Measurements from ENCODE around the gene FNBP1. TPM values are rescaled to one million over a fixed set of nuclear protein-coding genes. Genes with fewer than 3 reads are reported as not detected.

FNBP1 gene
- total RNA-seq, 6 experiments from 2014 or later: 34.7 to 40.6 (median 35.5) TPM

DNA sequence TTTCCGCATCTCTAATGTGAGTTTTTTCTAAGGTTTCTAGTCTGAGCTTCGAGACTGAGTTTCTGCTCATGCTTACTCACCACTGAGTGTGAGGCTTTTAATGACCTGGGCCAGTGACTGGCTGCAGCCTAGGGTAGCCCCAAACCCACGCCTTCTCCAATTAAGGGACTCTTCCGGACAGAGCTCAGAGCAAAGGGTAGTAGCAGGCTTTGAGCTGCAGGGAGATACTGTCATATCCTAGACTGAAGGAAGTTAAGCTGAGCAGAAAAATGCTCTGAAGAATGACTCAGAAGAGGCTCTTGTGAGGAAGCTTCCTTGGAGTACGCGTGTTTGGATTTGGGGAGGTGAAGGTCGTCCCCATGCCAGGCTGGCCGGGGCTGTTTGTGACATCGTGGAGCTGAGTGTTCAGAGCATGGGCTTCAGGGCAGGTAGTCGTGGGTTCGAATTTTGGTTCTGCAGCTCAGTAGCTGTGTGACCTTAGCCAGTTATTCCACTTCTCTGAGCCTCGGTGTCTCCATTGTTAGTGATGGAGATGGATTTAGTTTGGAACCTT is 204.2 kb downstream of the FNBP1 start:
- TF ChIP-seq, protein P1, sequence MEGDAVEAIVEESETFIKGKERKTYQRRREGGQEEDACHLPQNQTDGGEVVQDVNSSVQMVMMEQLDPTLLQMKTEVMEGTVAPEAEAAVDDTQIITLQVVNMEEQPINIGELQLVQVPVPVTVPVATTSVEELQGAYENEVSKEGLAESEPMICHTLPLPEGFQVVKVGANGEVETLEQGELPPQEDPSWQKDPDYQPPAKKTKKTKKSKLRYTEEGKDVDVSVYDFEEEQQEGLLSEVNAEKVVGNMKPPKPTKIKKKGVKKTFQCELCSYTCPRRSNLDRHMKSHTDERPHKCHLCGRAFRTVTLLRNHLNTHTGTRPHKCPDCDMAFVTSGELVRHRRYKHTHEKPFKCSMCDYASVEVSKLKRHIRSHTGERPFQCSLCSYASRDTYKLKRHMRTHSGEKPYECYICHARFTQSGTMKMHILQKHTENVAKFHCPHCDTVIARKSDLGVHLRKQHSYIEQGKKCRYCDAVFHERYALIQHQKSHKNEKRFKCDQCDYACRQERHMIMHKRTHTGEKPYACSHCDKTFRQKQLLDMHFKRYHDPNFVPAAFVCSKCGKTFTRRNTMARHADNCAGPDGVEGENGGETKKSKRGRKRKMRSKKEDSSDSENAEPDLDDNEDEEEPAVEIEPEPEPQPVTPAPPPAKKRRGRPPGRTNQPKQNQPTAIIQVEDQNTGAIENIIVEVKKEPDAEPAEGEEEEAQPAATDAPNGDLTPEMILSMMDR (IDR thresholded peaks at IDR 0.05): no peak
- Mint-ChIP-seq H3K4me1 (ENCODE audit: low read depth) (peaks cover 47% of the 10 kb centered on the region), H3K27ac (peak overlapping the region; percentile 92), H3K4me3 (peak overlapping the region; percentile 74), H3K27me3 (ENCODE audit: insufficient read depth) (peaks cover 4% of the 10 kb centered on the region), H3K36me3 (ENCODE audit: low read depth) (peaks cover 10% of the 10 kb centered on the region), H3K9me3 (no peaks in the 10 kb centered on the region)
- peak; percentile 98 for DNase-seq

Small RNAs within 50 kb of the gene (microRNA-seq; reads per million reads assigned to microRNA genes)
- not detected for gene MIR6855

Other genes starting within 250 kb of the FNBP1 start
- 10 to 100 TPM; 31.6 to 43.1 (median 36.1) TPM for gene TOR1B, start 240.0 kb downstream of the FNBP1 start, total RNA-seq (2021; fragmentation: NEBNext Ultra II Directional; extraction: Animal tissue kit (Norgen Biotek cat#: 25700))
- gene TOR1A, start 219.1 kb downstream of the FNBP1 start, total RNA-seq (2021; fragmentation: NEBNext Ultra II Directional; extraction: Animal tissue kit (Norgen Biotek cat#: 25700)): 10 to 100 TPM; 59.1 to 70.5 (median 67.1) TPM
- gene C9orf78, start 207.9 kb downstream of the FNBP1 start, total RNA-seq (2021; fragmentation: NEBNext Ultra II Directional; extraction: Animal tissue kit (Norgen Biotek cat#: 25700)): 10 to 100 TPM; 42.8 to 52.7 (median 48.5) TPM
- 10 to 100 TPM; 24.1 to 35.4 (median 26.2) TPM for gene USP20, start 207.7 kb downstream of the FNBP1 start, total RNA-seq (2021; fragmentation: NEBNext Ultra II Directional; extraction: Animal tissue kit (Norgen Biotek cat#: 25700))
- 10 to 100 TPM; 44.9 to 51.2 (median 48.5) TPM for gene GPR107, start 10.7 kb upstream of the FNBP1 start, total RNA-seq (2021; fragmentation: NEBNext Ultra II Directional; extraction: Animal tissue kit (Norgen Biotek cat#: 25700))
- gene NCS1, start 129.2 kb upstream of the FNBP1 start, total RNA-seq (2021; fragmentation: NEBNext Ultra II Directional; extraction: Animal tissue kit (Norgen Biotek cat#: 25700)): 100 to 1,000 TPM in 4 of 6 experiments, 10 to 100 TPM in 2; 96.5 to 108 (median 104) TPM
- gene HMCN2, start 222.6 kb upstream of the FNBP1 start, total RNA-seq (2021; fragmentation: NEBNext Ultra II Directional; extraction: Animal tissue kit (Norgen Biotek cat#: 25700)): under 1 TPM in 3 of 6 experiments, not detected in 3; under 0.01 to 0.05 (median 0.02) TPM